Sigmoid colon (tissue), 3 donors: ENCODE results near the gene DOCK3.

Source experiments
- POLR2A ChIP-seq, 2 donors: fragments of 450-650 bp; IDR thresholded peaks; one replicate each; pipeline ENCODE4 v1.6.1; 2016; ENCODE audit warnings: antibody characterized with exemption in 2 of 2, mild to moderate bottlenecking in 2 of 2, moderate library complexity in 2 of 2
- TF ChIP-seq, protein P1 (sequence below), 4 experiments: fragments of 450-650 bp in 3 of 4; fragments of 200-600 bp in 1 of 4; IDR thresholded peaks; one replicate each; pipeline ENCODE4 v1.5.1; 2016 to 2019; ENCODE audit warnings: antibody characterized with exemption in 4 of 4, mild to moderate bottlenecking in 3 of 4, moderate library complexity in 2 of 4

DNA sequence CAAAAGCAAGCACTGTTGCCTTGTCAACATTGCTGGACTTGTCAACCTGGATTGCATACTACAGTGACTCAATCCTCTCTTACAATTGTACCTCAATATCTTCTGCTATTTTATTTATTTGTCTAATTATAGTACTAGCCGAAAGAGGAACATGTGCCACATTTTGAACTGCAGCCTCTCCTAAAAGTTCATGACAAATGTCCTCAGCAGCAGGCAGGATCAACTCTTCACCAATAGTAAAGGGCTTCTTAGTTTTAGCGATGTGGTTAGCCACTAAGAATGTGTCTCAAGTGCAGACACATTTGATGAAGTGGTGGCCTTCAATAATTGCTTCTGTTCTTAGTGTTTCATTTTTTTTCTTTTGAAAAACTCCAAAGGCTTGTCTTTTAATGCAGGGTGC is 13.2 kb downstream of the DOCK3 start:
- TF ChIP-seq, protein P1, sequence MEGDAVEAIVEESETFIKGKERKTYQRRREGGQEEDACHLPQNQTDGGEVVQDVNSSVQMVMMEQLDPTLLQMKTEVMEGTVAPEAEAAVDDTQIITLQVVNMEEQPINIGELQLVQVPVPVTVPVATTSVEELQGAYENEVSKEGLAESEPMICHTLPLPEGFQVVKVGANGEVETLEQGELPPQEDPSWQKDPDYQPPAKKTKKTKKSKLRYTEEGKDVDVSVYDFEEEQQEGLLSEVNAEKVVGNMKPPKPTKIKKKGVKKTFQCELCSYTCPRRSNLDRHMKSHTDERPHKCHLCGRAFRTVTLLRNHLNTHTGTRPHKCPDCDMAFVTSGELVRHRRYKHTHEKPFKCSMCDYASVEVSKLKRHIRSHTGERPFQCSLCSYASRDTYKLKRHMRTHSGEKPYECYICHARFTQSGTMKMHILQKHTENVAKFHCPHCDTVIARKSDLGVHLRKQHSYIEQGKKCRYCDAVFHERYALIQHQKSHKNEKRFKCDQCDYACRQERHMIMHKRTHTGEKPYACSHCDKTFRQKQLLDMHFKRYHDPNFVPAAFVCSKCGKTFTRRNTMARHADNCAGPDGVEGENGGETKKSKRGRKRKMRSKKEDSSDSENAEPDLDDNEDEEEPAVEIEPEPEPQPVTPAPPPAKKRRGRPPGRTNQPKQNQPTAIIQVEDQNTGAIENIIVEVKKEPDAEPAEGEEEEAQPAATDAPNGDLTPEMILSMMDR (IDR thresholded peaks at IDR 0.05), result no peak
- no peak for TF ChIP-seq POLR2A (IDR thresholded peaks at IDR 0.05)
